GM18873 (cell line): ENCODE measurements around the gene WAPL.

Experiments used
- ATAC-seq: cut with Tn5 transposase; IDR thresholded peaks from one replicate; pipeline ENCODE4 v1.9.1; 2021; ENCODE audit warnings: mild to moderate bottlenecking, moderate library complexity, moderate number of reproducible peaks; ENCODE audit not compliant: unreplicated experiment, low FRiP score

The WAPL gene

GRCh38 chr10:86419101-86419500 lies 102.5 kb downstream of the WAPL start:
- no peak for ATAC-seq

- ATAC-seq, result no peak
Observed at GRCh38 chr10:86415583-86415982, 106.0 kb downstream of the WAPL start.

GRCh38 chr10:86415116-86415515 lies 106.5 kb downstream of the WAPL start:
- no peak for ATAC-seq

DNA sequence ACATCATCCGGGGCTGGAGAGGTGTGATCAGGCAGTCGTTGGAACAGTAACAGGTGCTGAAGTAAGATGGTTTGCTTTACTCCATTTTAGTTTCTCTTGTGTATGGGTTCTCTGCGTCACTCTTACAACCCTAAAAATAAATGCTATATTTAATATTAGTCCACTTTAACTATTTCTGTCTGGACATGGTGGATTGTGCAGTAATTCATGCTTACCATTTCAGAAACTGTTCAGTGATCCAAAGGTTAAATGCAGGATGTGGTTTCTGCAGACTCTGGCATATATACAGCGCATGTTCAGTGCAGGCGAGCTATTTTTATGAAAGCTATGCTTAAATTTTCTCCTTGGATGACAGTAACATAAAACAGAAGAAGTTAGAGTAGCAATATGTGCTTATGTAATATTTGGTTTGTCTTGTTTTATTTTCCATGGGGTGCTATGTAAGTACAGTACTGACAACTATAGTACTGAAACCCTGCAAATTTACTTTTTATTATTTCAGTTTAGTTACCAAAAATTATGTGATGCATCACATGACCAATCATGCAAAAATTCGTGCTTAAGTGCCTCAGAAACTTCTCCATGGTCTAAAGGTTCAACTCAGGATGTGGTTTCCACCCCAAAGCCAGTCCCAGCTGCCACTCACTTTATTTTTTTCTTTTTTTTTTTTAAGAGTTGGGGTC lies 108.4 kb downstream of the WAPL start:
- peak; percentile 51 for ATAC-seq

DNA sequence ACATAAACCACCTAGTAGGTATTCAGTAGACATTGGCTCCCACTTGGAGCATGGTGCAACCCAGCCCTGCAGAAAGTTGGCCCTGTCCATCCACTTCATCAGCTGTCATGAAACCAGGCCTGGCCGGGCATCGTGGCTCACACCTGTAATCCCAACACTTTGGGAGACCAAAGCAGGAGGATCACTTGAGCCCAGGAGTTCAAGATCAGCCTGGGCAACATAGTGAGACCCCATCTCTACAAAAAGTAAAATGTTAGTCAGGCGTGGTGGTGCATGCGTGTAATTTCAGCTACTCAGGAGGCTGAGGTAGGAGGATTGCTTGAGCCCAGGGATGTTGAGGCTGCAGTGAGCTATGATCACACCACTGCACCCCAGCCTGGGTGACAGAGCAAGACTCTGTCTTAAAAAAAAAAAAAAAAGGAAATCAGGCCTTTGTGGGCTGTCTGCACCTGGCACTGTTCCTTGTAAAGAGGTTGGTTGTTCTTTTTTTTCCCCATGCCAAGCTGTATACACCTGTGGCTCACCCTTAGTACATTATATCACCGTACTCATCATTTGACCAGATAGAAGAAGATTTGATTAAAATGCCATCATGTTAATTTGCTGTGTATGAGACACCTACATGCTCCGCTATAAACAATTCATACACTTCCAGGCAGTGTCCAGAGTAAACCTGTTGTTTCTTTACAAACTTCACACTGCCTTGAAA lies 109.6 kb downstream of the WAPL start:
- no peak for ATAC-seq

GRCh38 chr10:86411281-86411841 lies 110.2 kb downstream of the WAPL start:
- ATAC-seq, result peak; percentile 57

GRCh38 chr10:86410542-86411124 lies 111.0 kb downstream of the WAPL start:
- no peak for ATAC-seq

- ATAC-seq, result no peak
Observed at GRCh38 chr10:86409183-86409582, 112.4 kb downstream of the WAPL start.

DNA sequence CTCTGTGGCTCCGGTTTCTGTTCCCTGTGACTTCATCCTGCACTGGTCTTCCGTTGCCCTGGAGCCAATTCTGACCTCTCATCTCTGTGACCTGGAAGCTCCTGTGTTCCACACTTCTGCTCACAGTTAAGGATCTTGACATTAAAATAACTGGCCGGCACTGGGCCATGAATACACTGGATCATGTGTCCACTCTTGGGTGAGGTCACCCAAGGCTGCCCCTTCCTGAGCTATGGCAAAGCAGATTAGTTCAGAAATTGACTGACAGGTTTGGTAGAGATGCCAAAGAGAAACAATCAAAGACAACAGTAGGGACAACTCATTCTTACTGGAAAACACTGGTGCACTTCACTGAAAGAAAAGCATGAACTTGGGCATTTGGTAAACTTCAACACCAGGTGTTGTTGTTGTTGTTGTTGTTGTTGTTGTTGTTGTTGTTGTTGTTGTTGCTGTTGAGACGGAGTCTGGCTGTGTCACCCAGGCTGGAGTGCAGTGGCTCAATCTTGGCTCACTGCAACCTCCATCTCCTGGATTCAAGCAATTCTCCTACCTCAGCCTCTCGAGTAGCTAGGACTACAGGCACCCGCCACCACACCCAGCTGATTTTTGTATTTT lies 118.3 kb downstream of the WAPL start:
- no peak for ATAC-seq

DNA sequence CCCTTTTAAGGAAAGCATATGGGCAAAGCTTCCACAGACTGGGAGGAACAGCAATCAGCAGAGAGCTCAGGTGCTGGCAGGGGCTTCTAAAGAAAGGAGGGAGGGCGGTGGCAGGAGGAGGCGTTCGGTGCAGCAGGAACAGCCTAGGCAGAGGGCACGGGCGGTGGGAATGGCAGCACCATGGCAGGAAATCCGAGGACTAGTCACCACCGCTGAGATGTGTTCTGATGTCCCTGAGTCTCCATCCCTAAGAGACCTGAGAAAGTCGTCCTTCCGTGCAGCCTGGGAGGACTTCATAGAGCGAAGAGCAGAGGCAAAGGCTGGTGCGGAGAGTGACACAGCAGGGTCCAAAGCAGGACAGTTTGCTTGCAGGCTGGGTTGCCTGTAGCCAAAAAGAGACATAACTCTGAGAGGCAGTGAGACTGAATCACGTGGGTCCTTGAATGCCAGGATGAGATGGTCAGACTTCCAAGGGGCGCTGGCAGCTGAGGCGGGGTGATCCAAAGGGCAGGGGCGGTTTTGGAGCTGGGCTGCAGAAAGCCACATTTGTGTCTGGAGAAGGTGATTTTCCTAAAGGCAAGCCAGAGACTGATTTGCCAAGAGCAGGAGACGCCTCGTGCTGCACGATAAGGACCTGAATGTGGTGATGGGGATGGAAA lies 119.2 kb downstream of the WAPL start:
- no peak for ATAC-seq

GRCh38 chr10:86401588-86402282 lies 119.9 kb downstream of the WAPL start:
- ATAC-seq, result no peak

DNA sequence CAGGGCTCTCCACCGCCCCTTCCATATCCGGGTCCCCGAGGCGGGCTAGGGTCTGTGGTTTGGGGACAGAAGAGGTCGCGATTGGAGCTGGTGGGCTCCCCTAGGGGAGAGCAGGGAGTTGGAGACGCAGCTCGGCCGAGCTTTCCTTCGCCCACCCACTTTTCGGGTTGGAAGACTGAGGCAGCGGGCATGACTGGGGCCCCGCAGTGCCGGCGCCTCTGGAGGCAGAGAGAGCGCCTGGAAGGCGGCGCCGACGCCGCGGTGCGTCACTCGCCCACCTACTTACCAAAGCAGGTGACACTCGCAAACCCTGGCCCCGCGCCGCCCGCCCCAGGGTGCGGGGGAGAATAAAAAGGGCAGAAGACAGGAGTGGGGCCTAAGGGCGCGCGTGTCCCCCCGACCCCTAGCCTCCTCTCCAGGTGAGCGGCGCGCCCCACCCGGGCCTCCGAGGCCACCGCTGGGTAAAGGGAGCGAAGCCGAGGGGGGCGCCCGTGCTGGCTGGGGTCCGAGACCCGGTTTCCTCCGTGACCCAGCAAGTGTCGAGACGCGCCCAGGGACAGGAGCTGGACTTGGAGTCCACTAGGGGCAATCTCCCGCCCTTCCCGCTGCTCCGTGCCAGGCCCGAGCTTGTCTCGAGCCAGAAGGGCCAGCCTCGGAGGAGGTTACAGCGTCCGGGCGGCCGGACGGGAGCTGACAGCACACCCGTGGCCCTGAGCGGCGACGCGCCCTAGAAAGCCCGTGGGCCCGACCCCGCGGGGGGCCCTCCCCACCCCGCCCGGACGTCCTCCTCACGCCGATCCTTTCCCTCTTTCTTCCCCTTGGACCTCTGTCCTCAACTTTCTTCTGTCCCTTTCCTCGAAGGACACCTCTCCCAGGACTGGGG lies 120.6 kb downstream of the WAPL start:
- ATAC-seq, result peak; percentile 19

DNA sequence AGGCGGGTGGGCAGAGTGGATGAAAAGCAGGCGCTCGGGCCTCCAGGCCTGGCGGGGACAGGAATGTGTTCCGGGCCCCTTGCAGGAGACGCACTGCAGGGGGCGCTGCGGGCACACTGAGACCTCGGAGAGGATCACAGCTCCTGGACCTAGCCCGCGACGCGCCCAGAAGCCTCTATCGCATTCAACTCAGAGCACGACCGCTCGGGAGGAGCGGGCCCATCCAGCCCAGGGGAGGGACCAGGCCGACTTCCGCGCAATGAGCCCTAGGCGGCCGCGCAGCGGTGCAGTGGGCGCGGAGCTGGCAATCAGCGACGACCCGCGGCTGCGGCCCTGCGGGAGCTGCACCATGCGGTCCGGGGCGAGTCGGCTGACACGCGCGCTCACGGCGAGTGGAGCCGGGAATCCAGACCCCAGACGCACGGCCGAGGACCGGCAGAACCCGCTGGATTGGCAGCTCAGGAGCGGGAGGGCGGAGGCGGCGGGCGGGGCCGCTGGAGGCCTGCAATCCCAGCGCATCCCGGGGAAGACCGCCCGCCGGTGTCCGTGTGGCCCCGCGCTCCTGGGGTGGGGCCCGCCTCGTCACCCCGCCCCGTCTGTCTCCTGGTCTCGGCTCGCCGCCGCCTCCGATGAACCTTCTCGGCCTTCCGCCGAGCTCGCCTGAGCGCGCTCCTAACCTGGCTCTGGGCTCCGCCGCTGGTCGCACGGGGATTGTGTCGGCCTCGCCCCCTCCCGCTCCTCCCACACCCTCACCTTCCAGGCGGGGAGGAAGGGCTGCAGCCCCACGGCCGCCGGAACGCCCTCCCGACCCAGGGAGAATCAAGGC lies 121.5 kb downstream of the WAPL start:
- ATAC-seq, result peak; percentile 88

GRCh38 chr10:86399514-86399878 lies 122.1 kb downstream of the WAPL start:
- ATAC-seq, result no peak

GRCh38 chr10:86397120-86397519 lies 124.5 kb downstream of the WAPL start:
- no peak for ATAC-seq

- no peak for ATAC-seq
Observed at GRCh38 chr10:86393862-86394455, 127.6 kb downstream of the WAPL start.

DNA sequence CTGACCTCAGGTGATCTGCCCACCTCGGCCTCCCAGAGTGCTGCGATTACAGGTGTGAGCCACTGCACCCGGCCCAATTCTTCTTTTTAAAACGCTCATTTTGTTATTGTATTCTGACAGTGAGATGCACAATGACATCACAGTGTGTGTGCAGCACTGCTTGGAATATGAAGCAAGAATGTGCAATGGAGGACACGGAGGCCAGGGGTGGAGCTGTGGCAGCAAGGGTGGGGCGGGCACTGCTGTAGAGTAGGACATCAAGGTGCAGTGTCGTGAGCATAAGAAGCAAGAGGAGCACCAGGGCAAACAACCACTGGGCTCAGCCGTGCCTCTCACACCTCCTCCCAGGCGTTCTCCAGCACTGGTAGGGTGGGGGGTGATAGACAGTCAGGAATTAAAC lies 128.2 kb downstream of the WAPL start:
- ATAC-seq, result no peak

DNA sequence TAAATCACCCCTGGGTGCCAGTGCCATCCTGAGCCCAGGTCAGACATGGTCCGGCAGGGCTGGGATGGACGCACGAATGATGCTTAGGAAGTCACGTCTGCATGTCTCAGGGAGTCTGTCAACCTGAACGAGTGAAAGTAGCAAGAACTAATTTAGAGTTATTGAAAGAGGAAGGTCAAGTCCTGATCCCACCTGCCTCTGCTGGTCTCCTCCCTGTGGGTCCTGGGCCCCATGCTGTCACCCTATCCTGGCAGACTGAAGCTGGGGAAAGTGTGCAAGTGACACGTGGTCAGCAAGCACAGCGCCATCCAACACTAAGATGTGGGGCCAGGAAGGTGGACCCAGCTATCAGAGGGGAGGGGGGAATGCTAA lies 128.9 kb downstream of the WAPL start:
- ATAC-seq, result peak; percentile 56
